SK-N-SH (cell line): ENCODE results near the gene STX1B. TPM values are rescaled to one million over a fixed set of nuclear protein-coding genes. Genes with fewer than 3 reads are reported as not detected.

Source experiments
- CTCF ChIA-PET: fragments of 300-600, 350-600 bp; formaldehyde crosslinking; extraction: SDS; loops from one replicate; lab custom pipeline; 2021; lab: Yijun Ruan, JAX
- POLR2A ChIA-PET: fragments of 350-600 bp; sonication (Branson Sonifier 250); formaldehyde crosslinking; extraction: SDS; loops from one replicate; lab custom pipeline; 2020; ENCODE audit warnings: antibody characterized with exemption, inconsistent platforms; lab: Yijun Ruan, JAX
- DNase-seq: peaks from one replicate; pipeline ENCODE4 v3.0.0; 2012
- H2AFZ ChIP-seq: fragments of 200-600 bp; sonication (generic); 2 replicates; pipeline ENCODE4 v1.8.1; 2016; ENCODE audit warnings: antibody characterized with exemption, mild to moderate bottlenecking, low read depth
- H3F3A ChIP-seq: fragments of 200-600 bp; sonication (generic); replicated peaks from 2 replicates; pipeline ENCODE3; 2016; ENCODE audit warnings: antibody characterized with exemption, mild to moderate bottlenecking; ENCODE audit not compliant: insufficient read depth
- H3K27ac ChIP-seq, 2 experiments: fragments of 200-500 bp in 1 of 2; fragments of 200-600 bp in 1 of 2; sonication (Bioruptor generic) in 1 of 2; sonication (generic), shearing (Covaris generic) in 1 of 2; 2 replicates each; pipeline versions ENCODE4 v1.5.1 to v1.6.1; 2014 to 2016; ENCODE audit warnings: low read depth in 2 of 2, inconsistent platforms in 1 of 2, low read length in 1 of 2, mild to moderate bottlenecking in 1 of 2, mixed read lengths in 1 of 2
- H3K27me3 ChIP-seq: fragments of 200-600 bp; sonication (generic), shearing (Covaris generic); 2 replicates; pipeline ENCODE4 v1.6.1; 2016; ENCODE audit warnings: mixed run types; ENCODE audit not compliant: insufficient read depth
- H3K36me3 ChIP-seq, 2 experiments: fragments of 200-500 bp in 1 of 2; fragments of 200-600 bp in 1 of 2; sonication (Bioruptor generic) in 1 of 2; sonication (generic) in 1 of 2; replicated peaks in 1 of 2; 2 replicates each; pipeline versions ENCODE3 to v1.5.1; 2014 to 2016; ENCODE audit warnings: low read length in 1 of 2, mild to moderate bottlenecking in 1 of 2; ENCODE audit not compliant: insufficient read depth in 2 of 2, control insufficient read depth in 1 of 2
- H3K4me1 ChIP-seq, 2 experiments: fragments of 200-500 bp in 1 of 2; fragments of 200-600 bp in 1 of 2; sonication (Bioruptor generic) in 1 of 2; sonication (generic), shearing (Covaris generic) in 1 of 2; 2 replicates each; pipeline versions ENCODE4 v1.5.1 to v1.6.1; 2014 to 2016; ENCODE audit warnings: low read depth in 1 of 2, low read length in 1 of 2, mixed run types in 1 of 2; ENCODE audit not compliant: insufficient read depth in 2 of 2, control insufficient read depth in 1 of 2
- H3K4me2 ChIP-seq: fragments of 200-600 bp; sonication (generic), shearing (Covaris generic); 2 replicates; pipeline ENCODE4 v1.6.1; 2017; ENCODE audit warnings: mixed run types
- H3K4me3 ChIP-seq, 2 experiments: fragments of 200-500 bp in 1 of 2; fragments of 200-600 bp in 1 of 2; sonication (Bioruptor generic) in 1 of 2; sonication (generic), shearing (Covaris generic) in 1 of 2; 2 replicates each; pipeline versions ENCODE4 v1.5.1 to v1.8.1; 2014 to 2016; ENCODE audit warnings: low read depth in 2 of 2, inconsistent platforms in 1 of 2, low read length in 1 of 2, mild to moderate bottlenecking in 1 of 2, mixed read lengths in 1 of 2, moderate library complexity in 1 of 2
- H3K79me2 ChIP-seq: fragments of 200-600 bp; sonication (generic); 2 replicates; pipeline ENCODE4 v1.8.1; 2017; ENCODE audit warnings: mild to moderate bottlenecking; ENCODE audit not compliant: insufficient read depth
- H3K9ac ChIP-seq: fragments of 200-600 bp; sonication (generic); 2 replicates; pipeline ENCODE4 v1.6.1; 2017; ENCODE audit warnings: mixed run types
- H3K9me2 ChIP-seq: fragments of 200-600 bp; sonication (generic); 2 replicates; pipeline ENCODE4 v1.6.1; 2017; ENCODE audit warnings: mixed run types
- H3K9me3 ChIP-seq: fragments of 200-600 bp; sonication (generic); 2 replicates; pipeline ENCODE4 v1.6.1; 2017; ENCODE audit warnings: mixed run types, mild to moderate bottlenecking, moderate library complexity
- H4K20me1 ChIP-seq: fragments of 200-600 bp; sonication (generic); 2 replicates; pipeline ENCODE4 v1.6.1; 2017; ENCODE audit warnings: mild to moderate bottlenecking, mixed run types; ENCODE audit not compliant: insufficient read depth
- CHD2 ChIP-seq: fragments of 150-350 bp; IDR thresholded peaks from 2 replicates; pipeline ENCODE4 v1.6.1; 2018; ENCODE audit warnings: low read length; ENCODE audit not compliant: partially characterized antibody
- EZH2phosphoT487 ChIP-seq: fragments of 200-600 bp; sonication (generic); IDR thresholded peaks from 2 replicates; pipeline ENCODE4 v1.6.1; 2017; ENCODE audit warnings: low read depth, mixed run types, mild to moderate bottlenecking, antibody characterized with exemption, moderate library complexity, borderline replicate concordance
- GATA2 ChIP-seq: sonication (generic); formaldehyde crosslinking; IDR thresholded peaks from 2 replicates; pipeline ENCODE4 v1.5.0; 2020; ENCODE audit warnings: mild to moderate bottlenecking, missing genetic modification reagents
- MEF2A ChIP-seq: IDR thresholded peaks from 2 replicates; pipeline ENCODE4 v1.4.0; 2012; ENCODE audit warnings: low read depth, borderline replicate concordance
- MXI1 ChIP-seq: IDR thresholded peaks from 2 replicates; pipeline ENCODE4 v1.6.1; 2012; ENCODE audit warnings: mild to moderate bottlenecking, low read depth, low read length, improper control_type of control experiment
- NRF1 ChIP-seq: IDR thresholded peaks from 2 replicates; pipeline ENCODE4 v1.6.1; 2012; ENCODE audit warnings: low read depth, mild to moderate bottlenecking, low read length
- POLR2AphosphoS5 ChIP-seq: IDR thresholded peaks from 2 replicates; pipeline ENCODE4 v1.6.1; 2012; ENCODE audit warnings: low read depth, low read length
- RCOR1 ChIP-seq: fragments of 150-350 bp; IDR thresholded peaks from 2 replicates; pipeline ENCODE4 v1.6.1; 2017; ENCODE audit warnings: antibody characterized with exemption, low read length
- RXRA ChIP-seq: IDR thresholded peaks from 2 replicates; pipeline ENCODE4 v1.4.0; 2012; ENCODE audit warnings: low read depth, mild to moderate bottlenecking, borderline replicate concordance
- TAF1 ChIP-seq: IDR thresholded peaks from 2 replicates; pipeline ENCODE4 v1.6.1; 2012; ENCODE audit warnings: low read depth, mild to moderate bottlenecking, low read length, moderate library complexity, borderline replicate concordance
- TEAD4 ChIP-seq: IDR thresholded peaks from 2 replicates; pipeline ENCODE4 v1.4.0; 2012; ENCODE audit warnings: mild to moderate bottlenecking, borderline replicate concordance; ENCODE audit not compliant: insufficient read depth
- YY1 ChIP-seq: IDR thresholded peaks from 2 replicates; pipeline ENCODE4 v1.4.0; 2012; ENCODE audit warnings: low read depth, mild to moderate bottlenecking
- WGBS: methylation state at CpG from one replicate; pipeline ENCODE4 v1.1.6; 2017; ENCODE audit warnings: low lambda C conversion rate; 5-methylcytosine and 5-hydroxymethylcytosine counted together
- polyA plus RNA-seq, 3 experiments: library from polyadenylated mRNA; depleted of rRNA; stranded (reverse); fragments of >200 nt; gene quantifications; 2 replicates each; pipeline ENCODE4 v1.2.3, GENCODE V29; 2012
- TF ChIP-seq, protein P1 (sequence below): IDR thresholded peaks from 2 replicates; pipeline ENCODE4 v1.4.0; 2012; ENCODE audit warnings: low read depth, borderline replicate concordance
- TF ChIP-seq, protein P2 (sequence below): fragments of 200-600 bp; sonication (generic); IDR thresholded peaks from 2 replicates; pipeline ENCODE4 v1.6.1; 2017; ENCODE audit warnings: antibody characterized with exemption, mild to moderate bottlenecking, moderate library complexity
- TF ChIP-seq, protein P3 (sequence below): IDR thresholded peaks from 2 replicates; pipeline ENCODE4 v1.4.0; 2012; ENCODE audit warnings: low read depth, borderline replicate concordance
- TF ChIP-seq, protein P4 (sequence below): IDR thresholded peaks from 2 replicates; pipeline ENCODE4; 2012
- TF ChIP-seq, protein P5 (sequence below): IDR thresholded peaks from 2 replicates; pipeline ENCODE4 v1.6.1; 2012; ENCODE audit warnings: mild to moderate bottlenecking, low read depth, low read length, moderate library complexity
- TF ChIP-seq, protein P6 (sequence below): fragments of 150-350 bp; IDR thresholded peaks from 2 replicates; pipeline ENCODE4 v1.6.1; 2017; ENCODE audit warnings: antibody characterized with exemption, low read length, low read depth, borderline replicate concordance
- TF ChIP-seq, protein P7 (sequence below): fragments of 150-350 bp; IDR thresholded peaks from 2 replicates; pipeline ENCODE4 v1.6.1; 2016; ENCODE audit warnings: mild to moderate bottlenecking, low read depth, low read length

Gene STX1B
- polyA plus RNA-seq, 1 of the 3 experiments (the other 2 are of a cell fraction): 21.2 TPM

DNA sequence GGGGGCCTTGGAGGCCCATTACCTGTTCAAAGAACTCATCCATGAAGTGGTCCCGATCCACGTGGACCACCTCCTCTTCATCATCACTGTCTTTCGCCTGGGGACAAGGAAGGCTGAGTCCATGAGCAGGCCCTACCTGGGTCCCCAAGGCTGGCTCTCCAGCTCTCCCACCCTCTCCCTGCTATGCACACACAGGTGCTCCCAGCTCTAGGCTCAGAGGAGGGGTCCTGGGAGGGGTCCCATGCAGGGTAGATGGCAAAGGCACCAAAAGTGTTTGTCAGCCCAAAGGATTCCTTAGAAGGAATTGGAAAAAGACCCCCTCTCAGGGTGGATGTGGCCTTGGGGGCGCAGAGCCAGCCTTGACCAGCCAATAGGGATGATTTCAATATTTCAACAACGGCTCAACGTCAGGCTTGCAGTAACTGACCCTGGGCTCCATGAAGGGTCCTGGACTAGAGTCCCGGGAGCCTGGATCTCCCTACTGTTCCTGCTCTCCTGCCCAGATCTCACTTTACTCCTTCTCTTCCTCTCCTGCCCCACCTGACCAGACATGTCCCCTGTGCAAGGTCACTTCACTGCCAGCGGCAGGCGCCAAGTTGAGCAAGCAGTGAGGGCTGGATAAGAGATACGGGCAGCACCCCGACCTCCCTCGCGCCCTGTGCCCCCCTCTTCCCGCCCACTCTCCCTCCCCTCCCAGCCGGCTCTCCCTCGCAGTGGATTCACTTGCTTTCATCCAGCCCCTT, 8.8 kb downstream of the STX1B start:
- H3F3A ChIP-seq: peaks cover 28% of the 10 kb centered on the region
- POLR2A ChIA-PET: no interaction called here
- H3K4me3 ChIP-seq: no peak overlapping the region
- TF ChIP-seq, protein P1, sequence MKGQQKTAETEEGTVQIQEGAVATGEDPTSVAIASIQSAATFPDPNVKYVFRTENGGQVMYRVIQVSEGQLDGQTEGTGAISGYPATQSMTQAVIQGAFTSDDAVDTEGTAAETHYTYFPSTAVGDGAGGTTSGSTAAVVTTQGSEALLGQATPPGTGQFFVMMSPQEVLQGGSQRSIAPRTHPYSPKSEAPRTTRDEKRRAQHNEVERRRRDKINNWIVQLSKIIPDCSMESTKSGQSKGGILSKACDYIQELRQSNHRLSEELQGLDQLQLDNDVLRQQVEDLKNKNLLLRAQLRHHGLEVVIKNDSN: no peak
- no peak for TF ChIP-seq NRF1
- TF ChIP-seq TAF1: no peak
- TF ChIP-seq, protein P2, sequence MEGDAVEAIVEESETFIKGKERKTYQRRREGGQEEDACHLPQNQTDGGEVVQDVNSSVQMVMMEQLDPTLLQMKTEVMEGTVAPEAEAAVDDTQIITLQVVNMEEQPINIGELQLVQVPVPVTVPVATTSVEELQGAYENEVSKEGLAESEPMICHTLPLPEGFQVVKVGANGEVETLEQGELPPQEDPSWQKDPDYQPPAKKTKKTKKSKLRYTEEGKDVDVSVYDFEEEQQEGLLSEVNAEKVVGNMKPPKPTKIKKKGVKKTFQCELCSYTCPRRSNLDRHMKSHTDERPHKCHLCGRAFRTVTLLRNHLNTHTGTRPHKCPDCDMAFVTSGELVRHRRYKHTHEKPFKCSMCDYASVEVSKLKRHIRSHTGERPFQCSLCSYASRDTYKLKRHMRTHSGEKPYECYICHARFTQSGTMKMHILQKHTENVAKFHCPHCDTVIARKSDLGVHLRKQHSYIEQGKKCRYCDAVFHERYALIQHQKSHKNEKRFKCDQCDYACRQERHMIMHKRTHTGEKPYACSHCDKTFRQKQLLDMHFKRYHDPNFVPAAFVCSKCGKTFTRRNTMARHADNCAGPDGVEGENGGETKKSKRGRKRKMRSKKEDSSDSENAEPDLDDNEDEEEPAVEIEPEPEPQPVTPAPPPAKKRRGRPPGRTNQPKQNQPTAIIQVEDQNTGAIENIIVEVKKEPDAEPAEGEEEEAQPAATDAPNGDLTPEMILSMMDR: no peak
- TF ChIP-seq, protein P3, sequence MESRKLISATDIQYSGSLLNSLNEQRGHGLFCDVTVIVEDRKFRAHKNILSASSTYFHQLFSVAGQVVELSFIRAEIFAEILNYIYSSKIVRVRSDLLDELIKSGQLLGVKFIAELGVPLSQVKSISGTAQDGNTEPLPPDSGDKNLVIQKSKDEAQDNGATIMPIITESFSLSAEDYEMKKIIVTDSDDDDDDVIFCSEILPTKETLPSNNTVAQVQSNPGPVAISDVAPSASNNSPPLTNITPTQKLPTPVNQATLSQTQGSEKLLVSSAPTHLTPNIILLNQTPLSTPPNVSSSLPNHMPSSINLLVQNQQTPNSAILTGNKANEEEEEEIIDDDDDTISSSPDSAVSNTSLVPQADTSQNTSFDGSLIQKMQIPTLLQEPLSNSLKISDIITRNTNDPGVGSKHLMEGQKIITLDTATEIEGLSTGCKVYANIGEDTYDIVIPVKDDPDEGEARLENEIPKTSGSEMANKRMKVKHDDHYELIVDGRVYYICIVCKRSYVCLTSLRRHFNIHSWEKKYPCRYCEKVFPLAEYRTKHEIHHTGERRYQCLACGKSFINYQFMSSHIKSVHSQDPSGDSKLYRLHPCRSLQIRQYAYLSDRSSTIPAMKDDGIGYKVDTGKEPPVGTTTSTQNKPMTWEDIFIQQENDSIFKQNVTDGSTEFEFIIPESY: no peak
- TF ChIP-seq RXRA: no peak
- TF ChIP-seq, protein P4, sequence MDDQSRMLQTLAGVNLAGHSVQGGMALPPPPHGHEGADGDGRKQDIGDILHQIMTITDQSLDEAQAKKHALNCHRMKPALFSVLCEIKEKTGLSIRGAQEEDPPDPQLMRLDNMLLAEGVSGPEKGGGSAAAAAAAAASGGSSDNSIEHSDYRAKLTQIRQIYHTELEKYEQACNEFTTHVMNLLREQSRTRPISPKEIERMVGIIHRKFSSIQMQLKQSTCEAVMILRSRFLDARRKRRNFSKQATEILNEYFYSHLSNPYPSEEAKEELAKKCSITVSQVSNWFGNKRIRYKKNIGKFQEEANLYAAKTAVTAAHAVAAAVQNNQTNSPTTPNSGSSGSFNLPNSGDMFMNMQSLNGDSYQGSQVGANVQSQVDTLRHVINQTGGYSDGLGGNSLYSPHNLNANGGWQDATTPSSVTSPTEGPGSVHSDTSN: no peak
- no peak for TF ChIP-seq MXI1
- TF ChIP-seq MEF2A: no peak
- TF ChIP-seq RCOR1: no peak
- TF ChIP-seq, protein P5, sequence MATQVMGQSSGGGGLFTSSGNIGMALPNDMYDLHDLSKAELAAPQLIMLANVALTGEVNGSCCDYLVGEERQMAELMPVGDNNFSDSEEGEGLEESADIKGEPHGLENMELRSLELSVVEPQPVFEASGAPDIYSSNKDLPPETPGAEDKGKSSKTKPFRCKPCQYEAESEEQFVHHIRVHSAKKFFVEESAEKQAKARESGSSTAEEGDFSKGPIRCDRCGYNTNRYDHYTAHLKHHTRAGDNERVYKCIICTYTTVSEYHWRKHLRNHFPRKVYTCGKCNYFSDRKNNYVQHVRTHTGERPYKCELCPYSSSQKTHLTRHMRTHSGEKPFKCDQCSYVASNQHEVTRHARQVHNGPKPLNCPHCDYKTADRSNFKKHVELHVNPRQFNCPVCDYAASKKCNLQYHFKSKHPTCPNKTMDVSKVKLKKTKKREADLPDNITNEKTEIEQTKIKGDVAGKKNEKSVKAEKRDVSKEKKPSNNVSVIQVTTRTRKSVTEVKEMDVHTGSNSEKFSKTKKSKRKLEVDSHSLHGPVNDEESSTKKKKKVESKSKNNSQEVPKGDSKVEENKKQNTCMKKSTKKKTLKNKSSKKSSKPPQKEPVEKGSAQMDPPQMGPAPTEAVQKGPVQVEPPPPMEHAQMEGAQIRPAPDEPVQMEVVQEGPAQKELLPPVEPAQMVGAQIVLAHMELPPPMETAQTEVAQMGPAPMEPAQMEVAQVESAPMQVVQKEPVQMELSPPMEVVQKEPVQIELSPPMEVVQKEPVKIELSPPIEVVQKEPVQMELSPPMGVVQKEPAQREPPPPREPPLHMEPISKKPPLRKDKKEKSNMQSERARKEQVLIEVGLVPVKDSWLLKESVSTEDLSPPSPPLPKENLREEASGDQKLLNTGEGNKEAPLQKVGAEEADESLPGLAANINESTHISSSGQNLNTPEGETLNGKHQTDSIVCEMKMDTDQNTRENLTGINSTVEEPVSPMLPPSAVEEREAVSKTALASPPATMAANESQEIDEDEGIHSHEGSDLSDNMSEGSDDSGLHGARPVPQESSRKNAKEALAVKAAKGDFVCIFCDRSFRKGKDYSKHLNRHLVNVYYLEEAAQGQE: no peak
- TF ChIP-seq YY1: no peak
- TF ChIP-seq CHD2: no peak
- no peak for TF ChIP-seq GATA2 (CRISPR knock-in tag)
- TF ChIP-seq, protein P6, sequence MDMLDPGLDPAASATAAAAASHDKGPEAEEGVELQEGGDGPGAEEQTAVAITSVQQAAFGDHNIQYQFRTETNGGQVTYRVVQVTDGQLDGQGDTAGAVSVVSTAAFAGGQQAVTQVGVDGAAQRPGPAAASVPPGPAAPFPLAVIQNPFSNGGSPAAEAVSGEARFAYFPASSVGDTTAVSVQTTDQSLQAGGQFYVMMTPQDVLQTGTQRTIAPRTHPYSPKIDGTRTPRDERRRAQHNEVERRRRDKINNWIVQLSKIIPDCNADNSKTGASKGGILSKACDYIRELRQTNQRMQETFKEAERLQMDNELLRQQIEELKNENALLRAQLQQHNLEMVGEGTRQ: no peak
- TF ChIP-seq POLR2AphosphoS5: no peak
- no peak for TF ChIP-seq EZH2phosphoT487
- TF ChIP-seq, protein P7, sequence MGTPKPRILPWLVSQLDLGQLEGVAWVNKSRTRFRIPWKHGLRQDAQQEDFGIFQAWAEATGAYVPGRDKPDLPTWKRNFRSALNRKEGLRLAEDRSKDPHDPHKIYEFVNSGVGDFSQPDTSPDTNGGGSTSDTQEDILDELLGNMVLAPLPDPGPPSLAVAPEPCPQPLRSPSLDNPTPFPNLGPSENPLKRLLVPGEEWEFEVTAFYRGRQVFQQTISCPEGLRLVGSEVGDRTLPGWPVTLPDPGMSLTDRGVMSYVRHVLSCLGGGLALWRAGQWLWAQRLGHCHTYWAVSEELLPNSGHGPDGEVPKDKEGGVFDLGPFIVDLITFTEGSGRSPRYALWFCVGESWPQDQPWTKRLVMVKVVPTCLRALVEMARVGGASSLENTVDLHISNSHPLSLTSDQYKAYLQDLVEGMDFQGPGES: no peak
- no peak for TF ChIP-seq TEAD4
- peaks cover 20% of the 10 kb centered on the region; the same call in 1 of the 2 replicates for H3K79me2 ChIP-seq
- no peaks in the 10 kb centered on the region for H4K20me1 ChIP-seq
- 97% methylated on average over 15 of the region's 16 CpGs for WGBS
- no peak for DNase-seq
- H3K9ac ChIP-seq: no peak overlapping the region
- no peaks in the 10 kb centered on the region for H3K27me3 ChIP-seq
- no peaks in the 10 kb centered on the region for H3K9me2 ChIP-seq
- CTCF ChIA-PET: interaction anchor here (1.9 to 2.6 kb wide), 2 partner anchors 17 kb away, joined by 7 to 16 read pairs; partner anchors contain the start of gene HSD3B7
- no peak overlapping the region for H2AFZ ChIP-seq
- H3K36me3 ChIP-seq: peaks cover 0 to 2% of the 10 kb centered on the region in 2 experiments
- no peak overlapping the region for H3K27ac ChIP-seq
- H3K4me1 ChIP-seq: peaks cover 17 to 18% of the 10 kb centered on the region in 2 experiments; a peak in 3 of 4 replicates
- no peaks in the 10 kb centered on the region for H3K9me3 ChIP-seq
- H3K4me2 ChIP-seq: no peak overlapping the region
